Smooth muscle cell (in vitro differentiated cells): ENCODE data around the gene SHROOM1. TPM values are rescaled to one million over a fixed set of nuclear protein-coding genes. Genes with fewer than 3 reads are reported as not detected.

Experiments used
- DNase-seq: peaks from one replicate; lab custom pipeline; 2025; ENCODE audit not compliant: unreplicated experiment; lab: John Stamatoyannopoulos, UW
- H2AFZ ChIP-seq: fragments of 200-600 bp; sonication (generic); 2 replicates; pipeline ENCODE4 v1.6.0; 2016; ENCODE audit warnings: antibody characterized with exemption, low read depth, mild to moderate bottlenecking
- H3F3A ChIP-seq: fragments of 200-600 bp; sonication (generic); 2 replicates; pipeline ENCODE4 v1.6.0; 2017; ENCODE audit warnings: antibody characterized with exemption, low read depth
- H3K27ac ChIP-seq: fragments of 200-600 bp; sonication (generic); 2 replicates; pipeline ENCODE4 v1.5.1; 2016; ENCODE audit warnings: low read depth, mild to moderate bottlenecking
- H3K27me3 ChIP-seq: fragments of 200-600 bp; sonication (generic); 2 replicates; pipeline ENCODE4 v1.6.1; 2016; ENCODE audit warnings: low read depth, mild to moderate bottlenecking
- H3K36me3 ChIP-seq: fragments of 200-600 bp; sonication (generic); 2 replicates; pipeline ENCODE4 v1.5.1; 2016; ENCODE audit warnings: low read depth
- H3K4me1 ChIP-seq: fragments of 200-600 bp; sonication (generic); 2 replicates; pipeline ENCODE4 v1.5.1; 2016; ENCODE audit warnings: low read depth
- H3K4me2 ChIP-seq: fragments of 200-600 bp; sonication (generic); 2 replicates; pipeline ENCODE4 v1.6.0; 2016; ENCODE audit warnings: mild to moderate bottlenecking
- H3K4me3 ChIP-seq: fragments of 200-600 bp; sonication (generic); 2 replicates; pipeline ENCODE4 v1.5.1; 2016; ENCODE audit warnings: mild to moderate bottlenecking
- H3K79me2 ChIP-seq: fragments of 200-600 bp; sonication (generic); 2 replicates; pipeline ENCODE4 v1.6.0; 2016; ENCODE audit warnings: low read depth, mild to moderate bottlenecking
- H3K9ac ChIP-seq: fragments of 200-600 bp; sonication (generic); 2 replicates; pipeline ENCODE4 v1.6.0; 2016; ENCODE audit warnings: low read depth
- H3K9me3 ChIP-seq: fragments of 200-600 bp; sonication (generic); replicated peaks from 2 replicates; pipeline ENCODE4 v1.5.1; 2016; ENCODE audit warnings: low read depth
- H4K20me1 ChIP-seq: fragments of 200-600 bp; sonication (generic); 2 replicates; pipeline ENCODE4 v1.6.0; 2016; ENCODE audit warnings: low read depth
- WGBS: methylation state at CpG from one replicate; pipeline ENCODE4 v1.1.7; 2016; ENCODE audit warnings: low lambda C conversion rate; 5-methylcytosine and 5-hydroxymethylcytosine counted together
- polyA plus RNA-seq: library from polyadenylated mRNA; unstranded; fragments of >200 nt; fragmentation: Nextera tagmentation; extraction: Ambion mirVana; gene quantifications from 2 replicates; pipeline ENCODE4 v1.2.1, GENCODE V29; 2016
- total RNA-seq: library from RNA; depleted of rRNA; stranded (reverse); fragments of >200 nt; gene quantifications from 2 replicates; pipeline ENCODE4 v1.2.3, GENCODE V29; 2014
- TF ChIP-seq, protein P1 (sequence below): fragments of 200-600 bp; sonication (generic); IDR thresholded peaks from 2 replicates; pipeline ENCODE4 v1.5.1; 2017; ENCODE audit warnings: borderline replicate concordance, mild to moderate bottlenecking, antibody characterized with exemption; ENCODE audit not compliant: insufficient read depth, poor library complexity, severe bottlenecking

The SHROOM1 gene
- total and polyA plus RNA-seq, 2 experiments from 2014 or later, result 5.9 to 12.0 TPM

- H2AFZ ChIP-seq, result peak overlapping the region; percentile 62
Observed at GRCh38 chr5:132814503-132815294, 15.7 kb downstream of the SHROOM1 start.

GRCh38 chr5:132813599-132814502, 16.6 kb downstream of the SHROOM1 start:
- TF ChIP-seq, protein P1, sequence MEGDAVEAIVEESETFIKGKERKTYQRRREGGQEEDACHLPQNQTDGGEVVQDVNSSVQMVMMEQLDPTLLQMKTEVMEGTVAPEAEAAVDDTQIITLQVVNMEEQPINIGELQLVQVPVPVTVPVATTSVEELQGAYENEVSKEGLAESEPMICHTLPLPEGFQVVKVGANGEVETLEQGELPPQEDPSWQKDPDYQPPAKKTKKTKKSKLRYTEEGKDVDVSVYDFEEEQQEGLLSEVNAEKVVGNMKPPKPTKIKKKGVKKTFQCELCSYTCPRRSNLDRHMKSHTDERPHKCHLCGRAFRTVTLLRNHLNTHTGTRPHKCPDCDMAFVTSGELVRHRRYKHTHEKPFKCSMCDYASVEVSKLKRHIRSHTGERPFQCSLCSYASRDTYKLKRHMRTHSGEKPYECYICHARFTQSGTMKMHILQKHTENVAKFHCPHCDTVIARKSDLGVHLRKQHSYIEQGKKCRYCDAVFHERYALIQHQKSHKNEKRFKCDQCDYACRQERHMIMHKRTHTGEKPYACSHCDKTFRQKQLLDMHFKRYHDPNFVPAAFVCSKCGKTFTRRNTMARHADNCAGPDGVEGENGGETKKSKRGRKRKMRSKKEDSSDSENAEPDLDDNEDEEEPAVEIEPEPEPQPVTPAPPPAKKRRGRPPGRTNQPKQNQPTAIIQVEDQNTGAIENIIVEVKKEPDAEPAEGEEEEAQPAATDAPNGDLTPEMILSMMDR, result no peak
- Histone ChIP-seq H3K36me3 (no peaks in the 10 kb centered on the region), H3K27ac (no peak overlapping the region), H3K4me2 (peak overlapping the region; percentile 84), H3K9ac (no peak overlapping the region), H3K4me3 (peak overlapping the region; percentile 50), H3K9me3 (no peaks in the 10 kb centered on the region), H3F3A (no peaks in the 10 kb centered on the region), H3K27me3 (peaks cover 45% of the 10 kb centered on the region), H3K79me2 (no peaks in the 10 kb centered on the region), H2AFZ (peak overlapping the region; percentile 62), H4K20me1 (no peaks in the 10 kb centered on the region), H3K4me1 (peaks cover 3% of the 10 kb centered on the region)
- 6% methylated on average over 102 of the region's 110 CpGs for WGBS
- no peak for DNase-seq

More at GRCh38 chr5:132814503-132815294, 15.7 kb downstream of the SHROOM1 start:
- TF ChIP-seq, protein P1, result no peak
- no peaks in the 10 kb centered on the region for H3K9me3 ChIP-seq
- peaks cover 3% of the 10 kb centered on the region for H3K4me1 ChIP-seq
- peak overlapping the region; percentile 50 for H3K4me3 ChIP-seq
- no peaks in the 10 kb centered on the region for H3K36me3 ChIP-seq
- H3K27ac ChIP-seq, result no peak overlapping the region
- H3K9ac ChIP-seq, result no peak overlapping the region
- DNase-seq, result no peak
- peaks cover 45% of the 10 kb centered on the region for H3K27me3 ChIP-seq
- no peaks in the 10 kb centered on the region for H3F3A ChIP-seq
- no peaks in the 10 kb centered on the region for H3K79me2 ChIP-seq
- 52% methylated on average over 74 of the region's 81 CpGs for WGBS
- H4K20me1 ChIP-seq, result no peaks in the 10 kb centered on the region
- peak overlapping the region; percentile 84 for H3K4me2 ChIP-seq

DNA sequence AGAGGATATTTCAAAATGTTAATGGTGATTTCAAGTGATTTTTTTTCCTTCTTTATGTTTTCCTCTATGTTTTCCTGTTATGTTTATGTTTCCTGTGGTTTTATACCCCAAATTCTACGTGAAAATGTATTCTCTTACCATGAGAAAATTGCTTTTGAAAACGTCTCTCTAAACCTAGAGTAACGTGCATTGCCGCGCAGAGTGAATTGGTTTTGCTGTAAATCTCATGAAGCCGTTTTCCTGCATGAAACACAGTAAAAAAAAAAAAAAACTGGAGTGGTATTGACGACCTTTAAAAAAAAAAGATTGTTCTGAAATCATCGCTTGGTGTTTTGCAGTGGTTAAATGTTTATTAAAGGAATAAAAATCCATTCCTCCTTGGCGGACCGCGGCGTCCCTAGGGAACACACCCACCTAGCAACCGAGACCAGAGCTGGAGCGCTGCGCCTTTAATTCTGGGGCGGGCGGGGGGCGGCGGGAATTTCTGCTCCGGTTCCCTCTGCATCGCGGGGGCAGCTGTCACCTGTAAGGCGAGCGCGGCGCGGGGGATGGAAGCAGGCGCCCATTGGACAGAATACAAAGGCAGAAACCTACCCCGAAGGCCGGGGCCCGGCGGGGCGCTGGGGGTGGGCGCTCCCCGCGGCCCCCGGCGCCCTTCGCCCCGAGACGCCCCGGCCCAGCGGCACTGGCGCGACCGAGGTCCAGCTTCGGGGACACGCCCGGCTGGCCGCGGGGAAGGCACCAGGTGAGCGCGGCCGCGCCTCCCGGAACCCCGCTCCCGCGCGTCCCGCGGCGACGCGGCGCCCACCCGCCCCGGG, 17.5 kb downstream of the SHROOM1 start, which contains the start of gene SOWAHA:
Gene SOWAHA, plus strand, starts transcription at position 522 of the 818 bp plus-strand sequence. CDS start 320 bp downstream, outside the sequence.
- no peaks in the 10 kb centered on the region for H3K79me2 ChIP-seq
- H3K36me3 ChIP-seq, result no peaks in the 10 kb centered on the region
- no peak within 1 kb of the TSS for H3K27ac ChIP-seq
- H3F3A ChIP-seq, result peaks cover 6% of the 10 kb centered on the region
- peak within 1 kb of the TSS; percentile 50 for H3K4me3 ChIP-seq
- no peak for DNase-seq
- H3K27me3 ChIP-seq, result peaks cover 45% of the 10 kb centered on the region
- no peak within 1 kb of the TSS for H3K9ac ChIP-seq
- peak within 1 kb of the TSS; percentile 84 for H3K4me2 ChIP-seq
- TF ChIP-seq, protein P1, result no peak
- H3K4me1 ChIP-seq, result peaks cover 3% of the 10 kb centered on the region
- no peaks in the 10 kb centered on the region for H3K9me3 ChIP-seq
- H4K20me1 ChIP-seq, result no peaks in the 10 kb centered on the region
- WGBS, result 5% methylated on average over 37 of the region's 68 CpGs
- peak within 1 kb of the TSS; percentile 62 for H2AFZ ChIP-seq
